ENCODE data around the gene RNF11.

RNF11 gene

DNA sequence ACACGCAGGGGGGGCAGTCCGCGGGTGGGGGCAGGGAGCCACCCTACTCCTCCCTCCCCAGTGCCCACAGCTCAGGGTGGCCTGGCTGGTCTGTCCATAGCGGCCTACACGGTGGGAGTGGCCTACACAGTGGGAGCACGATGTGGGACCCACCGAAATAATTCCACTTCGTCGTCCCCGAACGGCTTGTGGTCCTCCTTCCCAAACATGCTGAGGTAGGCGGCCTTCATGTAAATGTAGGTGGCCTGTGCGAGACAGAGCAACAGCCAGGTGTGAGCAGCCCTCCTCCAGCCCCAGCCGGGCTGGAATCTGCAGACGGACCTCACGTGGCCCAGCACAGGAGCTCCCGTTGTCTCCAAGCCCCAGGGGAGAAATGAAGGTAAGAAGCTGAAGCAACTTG is 59.9 kb downstream of the RNF11 start:
- no peak for DNase-seq (ENCODE audit: low read depth in 2 of 2)

DNA sequence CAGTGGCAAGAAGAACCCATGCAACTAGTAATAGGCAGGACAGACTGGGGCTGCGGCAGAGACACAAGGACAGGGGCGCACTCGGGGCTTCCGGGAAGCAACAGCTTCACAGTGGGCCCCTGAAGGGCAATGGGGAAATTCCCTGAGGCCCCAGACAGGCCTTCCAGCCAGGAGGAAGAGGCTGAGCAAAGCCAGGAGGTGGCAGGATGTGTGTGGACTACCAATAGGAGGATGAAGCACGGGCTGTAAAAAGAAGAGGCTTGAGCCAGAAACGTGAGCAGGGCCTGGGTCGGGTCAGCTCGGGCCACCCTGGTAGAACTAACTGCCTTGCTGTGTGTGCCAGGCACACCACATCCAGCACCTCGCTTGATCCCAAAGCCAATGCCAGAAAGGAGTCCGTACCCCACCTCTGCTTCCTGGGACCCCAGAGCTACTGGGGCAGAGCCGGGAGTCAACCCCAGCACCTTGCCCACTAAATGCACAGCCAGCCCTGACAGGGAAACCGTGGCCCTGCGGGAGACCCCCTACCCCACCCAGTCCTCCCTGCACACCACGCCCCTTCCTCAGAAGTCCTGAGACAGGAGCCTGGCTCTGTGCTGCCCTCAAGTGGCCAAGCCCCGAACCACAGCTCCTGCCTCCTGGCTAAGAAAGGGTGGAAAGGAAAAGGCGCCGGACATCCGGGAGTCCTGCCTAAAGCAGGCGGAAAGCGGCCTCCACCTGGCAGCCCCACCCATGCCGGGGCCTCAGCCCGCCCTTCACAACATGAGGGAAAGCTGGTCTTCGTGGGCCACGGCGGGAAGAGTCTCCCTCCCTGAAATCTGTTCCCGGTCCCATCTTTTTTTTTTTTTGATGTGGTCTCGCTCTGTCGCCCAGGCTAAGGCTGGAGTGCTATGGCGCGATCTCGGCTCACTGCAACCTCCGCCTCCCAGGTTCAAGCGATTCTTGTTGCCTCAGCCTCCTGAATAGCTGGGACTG is 60.6 kb downstream of the RNF11 start:
- peak; percentile 64 to 65 for DNase-seq (ENCODE audit: low read depth in 2 of 2)

DNA sequence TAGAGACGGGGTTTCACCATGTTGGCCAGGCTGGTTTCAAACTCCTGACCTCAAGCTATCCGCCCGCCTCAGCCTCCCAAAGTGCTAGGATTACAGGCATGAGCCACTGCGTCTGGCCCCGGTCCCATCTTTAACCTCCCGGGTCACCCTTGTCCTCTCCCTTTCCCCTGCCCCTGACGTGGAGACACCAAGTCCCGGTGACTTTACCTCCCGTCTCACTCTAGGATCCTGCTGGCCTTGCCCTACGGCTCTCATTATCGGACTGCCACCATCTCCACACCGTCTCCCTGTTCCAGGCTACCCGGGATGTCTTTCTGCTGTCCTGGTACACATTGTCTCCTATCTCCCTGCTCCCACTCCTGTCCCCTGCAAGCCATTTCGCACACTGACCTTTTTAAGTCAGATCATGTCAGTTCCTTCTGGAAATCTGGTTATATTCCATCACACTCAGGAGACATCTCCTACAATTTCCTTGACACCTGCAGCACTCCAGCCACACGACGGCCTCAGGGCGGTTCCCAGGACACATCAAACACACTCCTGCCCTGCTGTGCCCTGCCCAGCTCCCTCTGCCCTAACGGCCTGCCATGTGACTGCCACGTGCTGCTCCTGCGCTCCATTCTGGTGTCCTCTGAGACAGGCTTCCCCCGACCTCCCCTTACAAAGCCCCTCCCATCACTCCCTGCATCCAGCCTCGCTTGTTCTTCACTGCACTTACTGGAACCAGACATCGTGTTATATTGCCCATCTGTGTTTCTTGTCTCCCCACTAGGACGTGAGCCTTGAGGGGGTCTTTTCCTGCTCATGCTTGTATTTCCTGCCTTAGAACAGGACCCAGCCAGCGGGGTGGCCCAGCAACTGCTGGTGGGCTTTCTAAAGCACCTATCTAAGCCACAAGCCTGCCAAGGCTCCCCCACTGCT is 61.6 kb downstream of the RNF11 start:
- DNase-seq (ENCODE audit: low read depth in 2 of 2) = no peak

DNA sequence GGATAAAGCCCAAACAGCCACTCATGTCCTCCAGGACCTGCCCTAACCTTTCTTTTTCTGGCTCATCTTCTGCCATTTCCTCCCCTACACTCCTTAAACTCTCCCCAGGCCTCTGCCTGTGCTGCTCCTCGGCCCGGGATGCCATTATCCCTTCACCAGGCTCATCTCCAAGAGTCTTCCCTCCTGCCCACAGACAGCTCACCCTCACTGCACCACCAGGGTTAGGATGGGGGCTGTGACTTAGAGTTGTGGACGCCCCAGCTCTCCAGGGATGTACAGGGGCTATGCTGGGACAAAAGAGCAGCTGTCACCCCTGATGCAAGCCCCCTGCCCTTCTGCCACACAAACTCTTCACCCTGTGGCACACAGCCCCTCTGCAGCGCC is 62.2 kb downstream of the RNF11 start:
- DNase-seq (ENCODE audit: low read depth in 2 of 2) = no peak

DNA sequence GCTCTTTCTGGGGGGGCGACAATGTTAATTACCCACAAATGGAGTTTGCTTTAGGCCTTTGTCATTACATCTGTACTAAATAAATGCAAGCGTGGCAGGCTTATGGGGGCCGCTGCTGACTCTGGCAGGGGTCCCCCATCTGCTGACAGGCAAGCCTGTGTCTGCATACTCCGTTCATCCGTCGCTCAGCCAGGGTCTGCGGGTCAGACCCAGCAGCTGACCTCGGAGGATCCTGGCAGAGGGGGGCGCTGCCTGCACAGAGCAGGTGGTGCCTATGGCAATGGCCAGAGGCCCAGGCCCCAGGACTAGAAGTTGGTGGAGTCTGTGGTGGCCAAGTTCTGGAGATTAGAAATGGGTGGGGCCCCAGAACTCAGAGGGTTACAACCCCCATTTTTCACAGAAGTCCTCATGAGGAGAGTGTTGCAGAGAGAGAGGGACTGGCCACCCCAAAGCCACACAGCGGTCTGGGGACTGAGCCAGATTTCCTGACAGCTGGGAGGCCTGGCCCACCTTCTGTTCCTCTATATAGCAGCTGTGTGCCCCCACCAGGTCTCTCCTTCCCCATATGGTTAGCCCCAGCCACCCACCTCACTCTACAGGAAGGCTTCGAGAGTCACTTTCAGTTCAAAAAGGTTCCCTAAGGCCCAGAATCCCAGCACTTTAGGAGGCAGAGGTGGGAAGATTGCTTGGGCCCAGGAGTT is 63.3 kb downstream of the RNF11 start:
- no peak for DNase-seq (ENCODE audit: low read depth in 2 of 2)

DNA sequence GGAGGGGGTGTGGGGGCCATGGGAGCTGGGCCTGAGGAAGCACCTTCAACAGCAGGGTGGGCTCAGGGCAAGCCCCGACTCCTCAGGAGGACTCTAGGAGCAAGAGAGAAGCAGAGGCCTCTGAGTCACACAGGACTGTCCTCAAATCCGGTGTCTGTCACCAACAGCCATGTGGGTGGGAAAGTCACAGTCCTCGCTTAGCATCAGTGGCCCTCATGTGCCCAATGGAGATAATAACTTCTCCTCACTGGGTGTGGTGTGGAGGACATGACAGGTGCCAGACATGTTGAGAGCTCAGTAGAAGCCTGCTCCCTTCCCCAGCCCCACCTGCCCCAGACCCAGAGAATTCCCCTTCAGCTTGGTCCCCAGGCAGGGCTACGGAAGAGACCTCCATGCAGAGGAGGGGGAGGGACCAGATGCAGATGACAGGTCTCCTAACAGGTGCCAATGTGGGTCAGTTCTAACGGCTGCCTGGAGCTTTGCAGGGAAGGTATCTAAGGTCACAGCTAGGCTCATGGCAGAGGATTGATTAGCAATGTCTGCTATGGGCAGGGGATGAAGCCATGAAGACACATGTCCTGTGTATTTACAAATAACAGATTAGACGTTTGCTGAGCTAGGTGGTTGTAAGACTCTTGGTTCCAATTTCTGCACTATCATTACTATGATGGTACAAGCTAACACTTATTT is 64.1 kb downstream of the RNF11 start:
- no peak for DNase-seq (ENCODE audit: low read depth in 2 of 2)

DNA sequence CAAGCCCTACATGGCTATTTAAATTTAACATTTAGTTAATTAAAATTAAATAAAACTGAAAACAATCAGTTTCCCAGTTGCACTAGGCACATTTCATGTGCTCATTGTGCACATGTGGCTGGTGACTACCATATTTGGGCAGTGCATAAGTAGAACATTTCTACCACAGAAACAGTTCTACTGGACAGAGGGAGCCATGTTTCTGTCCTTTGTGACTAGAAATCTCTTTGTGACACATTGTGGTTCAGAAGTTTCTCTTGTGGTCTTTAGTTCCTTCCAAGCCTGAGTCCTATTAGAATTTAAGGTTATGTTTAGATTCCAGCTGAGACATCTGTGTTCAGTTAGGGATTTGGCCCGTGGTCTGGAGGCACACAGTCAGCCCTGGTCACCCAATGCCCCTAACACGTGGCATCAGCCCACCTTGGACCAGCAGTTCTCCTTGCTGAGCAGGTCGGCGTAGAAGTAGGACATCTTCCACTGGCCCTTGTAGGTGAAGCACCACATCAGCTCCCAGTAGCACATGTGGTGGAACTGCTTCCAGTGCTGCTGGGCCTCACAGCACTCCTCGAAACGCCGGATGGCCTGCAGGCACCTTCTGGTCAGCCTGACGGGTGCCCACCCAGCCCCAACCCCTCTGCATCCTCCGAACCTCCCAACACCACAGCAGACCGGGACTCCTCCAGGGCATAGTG is 65.2 kb downstream of the RNF11 start:
- DNase-seq (ENCODE audit: low read depth in 2 of 2) = no peak

DNA sequence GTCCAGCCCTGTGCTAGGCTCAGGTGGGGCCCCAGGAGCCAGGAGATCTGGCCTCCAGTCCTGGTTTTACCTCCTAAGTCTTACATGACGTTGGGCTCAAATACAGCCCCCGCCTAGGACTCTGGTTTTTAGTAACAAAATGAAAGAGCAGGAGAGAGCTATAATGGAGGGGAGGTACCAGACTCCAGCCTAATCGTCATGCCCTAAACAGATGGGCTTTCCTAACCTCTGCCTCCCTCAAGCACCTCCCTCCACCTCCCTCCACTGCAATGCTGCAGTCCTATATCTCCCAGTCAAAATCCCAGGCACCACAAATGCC is 65.7 kb downstream of the RNF11 start:
- DNase-seq (ENCODE audit: low read depth in 2 of 2) = no peak

DNA sequence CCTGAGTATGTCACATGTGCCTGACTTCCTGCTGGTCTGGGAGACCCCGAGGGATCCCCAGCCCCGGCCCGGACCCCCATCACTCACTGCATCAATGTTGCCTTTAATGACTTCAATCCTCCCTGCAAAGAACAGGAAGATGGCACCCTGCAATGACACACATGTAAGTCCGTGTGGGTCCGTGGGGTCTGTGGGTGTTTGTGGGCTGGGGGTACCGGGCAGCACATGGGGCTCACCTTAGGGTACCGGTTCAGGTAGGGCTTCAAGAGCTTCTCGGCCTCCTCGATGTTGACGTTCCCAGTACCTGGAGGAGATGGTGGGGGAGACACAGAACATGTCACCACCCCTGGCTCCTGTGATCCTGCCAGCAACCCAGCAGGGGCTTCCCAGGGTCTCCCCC is 66.2 kb downstream of the RNF11 start:
- DNase-seq (ENCODE audit: low read depth in 2 of 2) = no peak

DNA sequence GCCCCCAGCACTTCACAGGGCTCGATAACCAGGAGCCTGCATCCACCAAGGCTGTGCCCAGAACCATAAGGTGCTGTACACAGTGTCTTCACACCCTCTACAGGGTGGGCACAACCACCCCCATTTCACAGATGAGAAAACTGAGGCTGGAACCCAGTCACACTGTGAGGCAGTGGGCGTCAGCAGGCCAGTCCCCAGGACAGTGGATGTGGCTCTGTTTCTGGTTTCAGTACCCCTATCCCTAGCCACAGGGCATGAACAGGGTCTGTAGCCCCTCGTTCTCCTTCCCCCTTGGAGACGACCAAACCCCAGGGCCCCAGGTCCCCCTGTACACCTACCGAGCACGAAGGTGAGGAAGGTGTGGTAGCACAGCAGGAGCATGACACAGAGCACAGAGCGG is 66.7 kb downstream of the RNF11 start:
- no peak for DNase-seq (ENCODE audit: low read depth in 2 of 2)

DNA sequence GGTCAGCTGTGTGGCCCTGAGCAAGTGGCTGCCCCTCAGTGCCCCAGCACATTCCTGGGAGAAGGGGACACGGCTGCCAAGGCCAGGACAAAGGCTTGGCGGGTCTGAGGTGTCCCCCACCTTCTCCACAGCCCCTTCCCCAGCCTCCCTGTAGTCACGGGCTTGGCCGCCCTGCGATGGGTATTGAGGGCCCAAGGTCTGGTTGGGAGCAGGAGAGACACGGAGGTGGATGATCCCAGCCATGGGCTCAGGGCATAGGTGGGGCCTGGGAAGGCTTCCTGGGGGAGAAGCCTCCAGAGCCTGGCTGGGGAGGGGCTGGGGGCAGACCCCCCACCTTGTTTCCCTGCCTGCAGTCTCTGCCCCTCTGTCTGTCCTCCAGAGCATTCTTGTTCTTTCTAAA is 67.2 kb downstream of the RNF11 start:
- DNase-seq (ENCODE audit: low read depth in 2 of 2) = no peak

DNA sequence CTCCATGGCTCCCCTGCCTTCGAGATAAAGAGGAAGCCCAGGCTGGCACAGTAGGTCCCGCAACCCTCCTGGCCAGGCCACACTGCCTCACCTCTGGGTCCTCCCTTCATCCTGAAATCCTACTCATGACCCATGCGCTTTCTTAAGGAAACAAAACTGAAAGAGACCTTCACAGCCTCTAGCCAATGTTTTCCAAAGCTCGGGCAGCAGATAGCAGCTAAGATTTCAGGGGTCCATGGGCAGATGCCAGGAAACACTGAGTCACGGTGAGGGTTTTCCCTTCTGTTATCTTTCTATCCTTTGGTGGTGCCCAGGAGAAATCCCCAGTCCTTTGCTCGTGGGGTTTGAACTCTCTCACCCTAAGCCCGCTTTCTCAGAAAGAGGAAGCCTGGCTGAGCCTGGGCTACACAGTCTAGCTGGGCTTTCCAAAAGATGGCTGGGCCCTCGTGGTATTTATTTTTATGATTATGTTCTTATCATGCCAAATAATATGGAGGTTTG is 67.7 kb downstream of the RNF11 start:
- DNase-seq (ENCODE audit: low read depth in 2 of 2) = peak; percentile 24 to 40

DNA sequence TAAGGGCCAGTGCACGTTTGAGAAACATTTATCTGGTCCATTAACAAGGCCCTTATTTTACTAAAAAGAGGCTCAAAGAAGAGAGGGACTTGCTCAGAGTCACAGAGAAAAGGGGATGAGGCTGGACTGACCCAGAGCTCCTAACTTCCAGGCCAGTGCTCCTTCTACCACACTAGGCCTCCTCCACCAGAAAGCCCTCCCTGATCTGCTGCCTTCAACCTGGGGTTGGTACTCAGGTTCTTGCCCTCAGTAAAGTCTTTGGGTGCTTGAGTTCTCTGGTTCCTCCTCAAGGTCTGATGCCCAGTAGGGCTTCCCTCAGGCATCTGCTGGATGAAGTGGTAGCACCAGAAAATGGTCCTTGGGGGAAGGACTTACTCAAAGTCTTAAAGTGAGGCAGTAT is 68.3 kb downstream of the RNF11 start:
- no peak for DNase-seq (ENCODE audit: low read depth in 2 of 2)

DNA sequence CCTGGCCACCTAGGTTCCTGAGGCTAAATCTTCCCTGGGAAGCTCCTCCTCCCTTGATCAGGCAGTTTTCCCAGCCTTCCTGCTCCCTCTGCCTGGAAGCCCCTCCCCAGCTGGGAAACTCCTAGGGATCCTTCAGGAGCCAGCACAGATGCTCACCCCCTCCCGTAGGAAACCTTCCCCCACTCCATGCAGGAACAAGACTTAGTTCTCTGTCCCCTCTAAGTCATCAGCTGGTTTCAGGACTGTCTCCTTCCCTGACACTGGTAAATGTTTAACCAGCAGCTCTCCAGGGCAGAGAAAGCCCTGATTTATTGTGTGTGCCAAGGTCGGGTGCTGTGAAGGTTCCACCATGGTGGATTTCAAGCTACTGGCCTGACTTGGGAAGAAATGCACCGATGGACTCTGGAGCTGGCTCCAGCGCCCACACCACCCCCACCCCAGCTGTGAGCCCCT is 69.3 kb downstream of the RNF11 start:
- no peak for DNase-seq (ENCODE audit: low read depth in 2 of 2)

DNA sequence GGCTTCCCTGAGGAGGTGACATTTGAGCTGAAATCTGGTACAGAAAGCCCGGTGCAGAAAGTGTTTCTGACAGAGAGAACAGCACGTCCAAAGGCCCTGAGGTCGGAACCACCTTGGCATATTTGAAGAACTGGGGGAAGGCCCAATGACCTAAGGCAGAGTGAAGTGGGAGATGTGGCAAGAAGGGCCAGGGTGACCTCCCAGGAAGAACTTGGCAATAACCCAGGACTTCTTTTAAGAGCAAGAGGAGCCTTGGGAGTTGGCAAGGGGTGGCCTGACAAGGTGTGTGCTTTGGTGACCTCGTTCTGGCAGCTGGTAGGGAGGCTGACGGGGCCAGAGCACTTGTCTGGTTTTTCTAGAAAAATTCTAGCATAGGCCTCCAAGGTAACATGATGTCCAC is 70.9 kb downstream of the RNF11 start:
- no peak for DNase-seq (ENCODE audit: low read depth in 2 of 2)

DNA sequence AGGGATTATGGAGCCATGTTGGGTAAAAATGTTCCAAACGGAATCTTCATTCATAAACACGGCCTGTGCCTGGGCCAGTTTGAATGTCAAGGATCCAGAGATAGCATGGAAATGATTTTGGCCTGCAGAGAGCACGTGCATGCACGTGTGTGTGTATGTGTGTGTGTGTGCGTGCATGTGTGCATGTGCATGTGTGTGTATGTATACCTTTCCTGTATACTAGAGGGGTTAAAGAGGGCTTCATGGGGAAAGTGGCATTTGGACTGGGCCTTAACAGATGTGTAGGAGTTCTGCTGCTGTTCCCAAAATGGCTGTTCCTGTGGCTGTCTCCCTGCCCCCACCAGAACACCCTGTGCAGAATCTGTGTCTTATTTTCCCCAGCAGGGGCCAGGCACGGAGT is 72.6 kb downstream of the RNF11 start:
- DNase-seq (ENCODE audit: low read depth in 2 of 2) = no peak

DNA sequence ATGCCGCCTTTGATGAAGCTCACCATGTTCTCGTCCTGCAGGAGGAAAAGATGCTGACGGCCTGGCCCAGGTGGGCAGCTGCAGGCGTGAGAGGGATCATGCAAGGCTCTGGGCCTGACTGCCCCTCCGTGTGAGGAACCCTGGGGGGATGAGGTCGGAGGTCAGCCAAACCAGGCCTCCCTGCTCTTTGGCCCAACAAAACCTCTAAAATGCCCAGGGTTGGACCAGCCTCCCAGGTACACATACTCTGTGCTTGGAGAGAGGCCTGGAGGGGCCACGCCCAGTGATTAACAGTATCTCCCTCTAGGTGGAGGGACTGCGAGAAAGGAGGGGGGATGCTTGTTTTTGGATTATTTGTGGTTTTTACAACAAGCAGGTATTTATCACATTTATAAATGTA is 73.2 kb downstream of the RNF11 start:
- DNase-seq (ENCODE audit: low read depth in 2 of 2) = no peak

DNA sequence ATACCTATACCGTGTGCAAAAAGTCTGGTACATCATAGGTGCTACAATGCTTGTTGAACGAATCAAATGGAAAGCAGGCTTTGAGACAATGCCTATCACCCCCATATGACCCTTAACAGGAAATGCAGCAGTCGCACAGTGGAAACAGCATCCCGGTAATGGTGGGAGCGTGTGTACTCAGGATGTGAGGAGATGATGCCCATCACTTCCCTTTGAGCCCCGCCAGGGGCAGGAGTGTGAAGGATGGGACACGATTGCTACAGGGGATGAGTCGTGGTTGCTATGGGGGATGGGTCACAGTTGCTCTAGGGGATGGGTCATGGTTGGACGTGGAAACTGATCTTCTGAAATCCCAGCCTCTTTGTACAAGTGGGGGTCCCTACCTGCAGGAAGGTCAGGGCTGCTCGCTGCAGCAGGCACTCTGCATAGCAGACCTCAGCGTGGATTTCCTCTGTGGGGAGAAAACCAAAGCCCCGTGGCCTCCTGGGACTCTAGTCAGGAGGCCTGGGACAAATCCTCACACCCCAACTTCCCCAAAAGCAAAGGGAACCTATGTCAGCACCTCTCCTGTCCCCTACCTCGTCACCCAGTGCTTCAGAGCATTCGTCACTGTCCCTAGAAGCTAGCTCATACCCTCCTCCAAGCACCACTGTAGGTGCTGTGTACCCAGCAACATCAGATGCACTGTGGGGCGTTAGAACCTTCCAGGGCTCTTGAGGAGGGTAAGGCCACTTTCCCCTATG is 75.0 kb downstream of the RNF11 start:
- no peak for DNase-seq (ENCODE audit: low read depth in 2 of 2)

DNA sequence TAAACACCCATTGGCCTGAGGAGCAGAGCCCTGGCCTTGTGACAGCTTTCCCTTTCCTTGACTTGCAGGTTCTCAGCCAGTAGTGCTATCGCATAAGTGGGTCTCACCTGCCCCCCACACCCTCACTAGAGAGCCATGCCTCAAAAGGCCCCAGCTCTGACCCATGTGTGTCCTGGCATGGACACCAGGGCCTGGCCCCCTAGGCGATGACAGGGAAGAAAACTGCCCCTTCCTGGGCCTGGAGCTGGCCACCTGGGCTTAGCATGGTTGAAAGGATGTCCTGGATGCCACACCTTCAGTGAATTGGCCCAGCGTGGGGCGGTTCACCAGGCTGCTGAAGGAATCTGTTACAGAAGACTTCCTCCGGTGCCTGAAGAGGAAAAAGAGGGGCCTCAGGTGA is 75.8 kb downstream of the RNF11 start:
- no peak for DNase-seq (ENCODE audit: low read depth in 2 of 2)

DNA sequence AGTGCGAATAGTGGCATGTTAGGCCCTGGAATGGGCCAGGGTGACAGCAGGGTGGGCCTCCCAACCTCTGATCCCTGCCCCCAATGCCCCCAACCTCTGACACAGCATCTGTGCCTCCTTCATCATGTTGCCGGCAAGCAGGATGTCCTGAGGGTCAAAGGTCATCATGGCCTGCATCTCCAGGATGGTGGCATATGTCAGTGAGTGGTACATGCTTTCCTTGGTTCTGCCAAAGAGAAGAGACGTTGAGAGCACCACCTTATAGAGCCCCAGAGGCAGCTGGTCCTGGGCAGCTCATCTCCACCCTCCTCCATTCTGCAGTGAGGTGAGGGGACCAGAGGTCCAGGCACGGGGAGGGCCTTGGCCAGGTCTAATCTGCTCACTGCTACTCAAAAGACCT is 76.6 kb downstream of the RNF11 start:
- DNase-seq (ENCODE audit: low read depth in 2 of 2) = no peak
